A549 (cell line): Measurements from ENCODE around the gene ZIM2. TPM values are rescaled to one million over a fixed set of nuclear protein-coding genes. Genes with fewer than 3 reads are reported as not detected.

Source experiments
- ATAC-seq, 2 experiments: fragments of 200-7000 bp in 1 of 2; fragments of >200 bp in 1 of 2; cut with Nextera tagmentation in 1 of 2; cut with Tn5 transposase in 1 of 2; 3 replicates each; pipeline versions ENCODE4 v1.8.0 to v1.9.1; 2018 to 2020; ENCODE audit warnings: mild to moderate bottlenecking in 1 of 2, moderate library complexity in 1 of 2
- CTCF ChIA-PET: fragments of 300-600 bp; sonication (Branson Sonifier 250); formaldehyde crosslinking; extraction: SDS; loops from one replicate; lab custom pipeline; 2021; ENCODE audit warnings: antibody characterized with exemption, inconsistent platforms; lab: Yijun Ruan, JAX
- POLR2A ChIA-PET: fragments of 350-600 bp; formaldehyde crosslinking; extraction: SDS; loops from one replicate; lab custom pipeline; 2021; ENCODE audit warnings: antibody characterized with exemption, inconsistent platforms; lab: Yijun Ruan, JAX
- DNase-seq, 2 experiments: peaks; one replicate each; pipeline versions ENCODE4 v3.0.0 to v3.0.0-alpha.2; 2011 to 2016; ENCODE audit warnings: low read depth in 1 of 2, low spot score in 1 of 2
- FAIRE-seq: peaks from 2 replicates; lab custom pipeline; 2011; peaks lifted over from hg19 to GRCh38; lab: Jason Lieb, UNC
- H3K27ac ChIP-seq, 2 experiments: fragments of >200 bp; sonication (Bioruptor Twin); formaldehyde crosslinking; 3 replicates each; pipeline ENCODE4 v1.5.1; 2016 to 2017
- H3K4me1 ChIP-seq: fragments of >200 bp; sonication (Bioruptor Twin); formaldehyde crosslinking; 3 replicates; pipeline ENCODE4 v1.6.1; 2016
- H3K4me2 ChIP-seq: fragments of >200 bp; sonication (Bioruptor Twin); formaldehyde crosslinking; 3 replicates; pipeline ENCODE4 v1.6.1; 2016
- H3K4me3 ChIP-seq: fragments of >200 bp; sonication (Bioruptor Twin); formaldehyde crosslinking; 3 replicates; pipeline ENCODE4 v1.5.1; 2016
- H3K9me3 ChIP-seq: fragments of >200 bp; sonication (Bioruptor Twin); formaldehyde crosslinking; 3 replicates; pipeline ENCODE4 v1.6.1; 2016
- BHLHE40 ChIP-seq: IDR thresholded peaks from 2 replicates; pipeline ENCODE4 v1.6.1; 2012; ENCODE audit warnings: low read depth, low read length, inconsistent platforms
- CEBPB ChIP-seq, 2 experiments: fragments of >200 bp in 1 of 2; sonication (Bioruptor Twin) in 1 of 2; formaldehyde crosslinking in 1 of 2; IDR thresholded peaks; 2 replicates each; pipeline ENCODE4 v1.6.1; 2012 to 2016
- EHF ChIP-seq: fragments of 250-450 bp; sonication (Bioruptor Pico); IDR thresholded peaks from 2 replicates; pipeline ENCODE4 v1.5.0; 2020; ENCODE audit warnings: mild to moderate bottlenecking
- ESRRA ChIP-seq: fragments of 150-350 bp; IDR thresholded peaks from 2 replicates; pipeline ENCODE4 v1.6.1; 2014; ENCODE audit warnings: mild to moderate bottlenecking, low read length, borderline replicate concordance
- FOSL2 ChIP-seq, 2 experiments: fragments of 450-650 bp in 1 of 2; fragments of >200 bp in 1 of 2; sonication (Bioruptor Twin) in 1 of 2; formaldehyde crosslinking; IDR thresholded peaks; 2 replicates each; pipeline versions ENCODE4 v1.5.0 to v1.6.1; 2016 to 2020; ENCODE audit warnings: mild to moderate bottlenecking in 1 of 2, moderate library complexity in 1 of 2
- HOXB13 ChIP-seq: fragments of 250-450 bp; sonication (Bioruptor Pico); IDR thresholded peaks from 2 replicates; pipeline ENCODE4 v1.5.0; 2020; ENCODE audit warnings: low read depth, mild to moderate bottlenecking, moderate library complexity
- JUN ChIP-seq, 2 experiments: fragments of >200 bp; sonication (Bioruptor Twin); formaldehyde crosslinking; IDR thresholded peaks; 2 replicates in 1 of 2; 3 replicates in 1 of 2; pipeline ENCODE4 v1.6.1; 2016 to 2017
- JUNB ChIP-seq: fragments of >200 bp; sonication (Bioruptor Twin); formaldehyde crosslinking; IDR thresholded peaks from 2 replicates; pipeline ENCODE4 v1.6.1; 2016
- KDM1A ChIP-seq: fragments of 200-600 bp; sonication (generic); IDR thresholded peaks from 2 replicates; pipeline ENCODE4 v1.6.1; 2016; ENCODE audit warnings: low read depth, mild to moderate bottlenecking
- MAFK ChIP-seq: fragments of 450-650 bp; IDR thresholded peaks from 2 replicates; pipeline ENCODE4 v1.6.1; 2014; ENCODE audit not compliant: partially characterized antibody
- MYC ChIP-seq: IDR thresholded peaks from 2 replicates; pipeline ENCODE4 v1.6.1; 2012; ENCODE audit warnings: mild to moderate bottlenecking, inconsistent platforms, low read length, improper control_type of control experiment, borderline replicate concordance
- NFE2L2 ChIP-seq: fragments of 150-350 bp; conservative IDR thresholded peaks from 2 replicates; pipeline ENCODE4 v1.6.1; 2014; ENCODE audit warnings: low read length
- NPAS2 ChIP-seq: fragments of 250-450 bp; sonication (Bioruptor Pico); IDR thresholded peaks from 2 replicates; pipeline ENCODE4 v1.8.0; 2022; ENCODE audit warnings: mild to moderate bottlenecking, moderate library complexity, borderline replicate concordance
- NR3C1 ChIP-seq: fragments of >200 bp; sonication (Bioruptor Twin); formaldehyde crosslinking; IDR thresholded peaks from 3 replicates; pipeline ENCODE4 v1.6.1; 2017
- POLR2A ChIP-seq: IDR thresholded peaks from 2 replicates; pipeline ENCODE4 v1.6.1; 2012; ENCODE audit warnings: mild to moderate bottlenecking, low read length
- POLR2AphosphoS2 ChIP-seq: conservative IDR thresholded peaks from 2 replicates; pipeline ENCODE4 v1.6.1; 2012; ENCODE audit warnings: low read length, improper control_type of control experiment, inconsistent platforms
- RAD21 ChIP-seq, 2 experiments: fragments of >200 bp in 1 of 2; sonication (Bioruptor Twin) in 1 of 2; formaldehyde crosslinking in 1 of 2; IDR thresholded peaks in 1 of 2; conservative IDR thresholded peaks in 1 of 2; 2 replicates in 1 of 2; 3 replicates in 1 of 2; pipeline ENCODE4 v1.6.1; 2012 to 2018; ENCODE audit warnings: inconsistent platforms in 1 of 2
- RARB ChIP-seq: fragments of 250-450 bp; sonication (Bioruptor Pico); IDR thresholded peaks from 2 replicates; pipeline ENCODE4 v1.8.0; 2021; ENCODE audit warnings: mild to moderate bottlenecking, moderate library complexity
- RFX5 ChIP-seq: fragments of 450-650 bp; IDR thresholded peaks from 2 replicates; pipeline ENCODE4 v1.7.1; 2014; ENCODE audit warnings: antibody characterized with exemption, mild to moderate bottlenecking, moderate library complexity
- SMC3 ChIP-seq: fragments of >200 bp; sonication (Bioruptor Twin); formaldehyde crosslinking; IDR thresholded peaks from 3 replicates; pipeline ENCODE4 v1.6.1; 2018; ENCODE audit warnings: inconsistent platforms
- SREBF2 ChIP-seq: fragments of 450-650 bp; IDR thresholded peaks from 2 replicates; pipeline ENCODE4 v1.6.1; 2014; ENCODE audit warnings: mild to moderate bottlenecking, moderate library complexity
- TFCP2L1 ChIP-seq: fragments of 250-450 bp; sonication (Bioruptor Pico); IDR thresholded peaks from 2 replicates; pipeline ENCODE4 v1.5.0; 2021; ENCODE audit warnings: mild to moderate bottlenecking
- TP53 ChIP-seq: fragments of 250-450 bp; sonication (Bioruptor Pico); IDR thresholded peaks from 2 replicates; pipeline ENCODE4 v1.5.0; 2021; ENCODE audit warnings: mild to moderate bottlenecking, moderate library complexity
- ZC3H11A ChIP-seq: fragments of 450-650 bp; IDR thresholded peaks from 2 replicates; pipeline ENCODE4 v1.6.1; 2014; ENCODE audit warnings: antibody characterized with exemption, mild to moderate bottlenecking
- ZNF302 ChIP-seq: fragments of 250-450 bp; sonication (Bioruptor Pico); IDR thresholded peaks from 2 replicates; pipeline ENCODE4 v1.9.0; 2021; ENCODE audit warnings: inconsistent platforms, mild to moderate bottlenecking, moderate library complexity
- ZSCAN20 ChIP-seq: fragments of 250-450 bp; sonication (Bioruptor Pico); IDR thresholded peaks from 2 replicates; pipeline ENCODE4 v1.8.0; 2022; ENCODE audit warnings: mild to moderate bottlenecking, moderate library complexity
- WGBS: methylation state at CpG from one replicate; pipeline ENCODE4 v1.1.6; 2017; ENCODE audit errors: missing lambda C conversion rate; 5-methylcytosine and 5-hydroxymethylcytosine counted together
- polyA plus RNA-seq, 4 experiments: library from polyadenylated mRNA; depleted of rRNA in 3 of 4; stranded (reverse); fragments of >200 nt; fragmentation: RNase III in 1 of 4; extraction: RNeasy Plus Mini Kit Qiagen cat#74134 plus additional on column Dnase treatment in 1 of 4; gene quantifications; 2 replicates in 3 of 4; 3 replicates in 1 of 4; pipeline ENCODE4 v1.2.3, GENCODE V29; 2011 to 2017
- TF ChIP-seq, protein P1 (sequence below): fragments of 450-650 bp; IDR thresholded peaks from 2 replicates; pipeline ENCODE4 v1.6.1; 2014; ENCODE audit warnings: antibody characterized with exemption
- TF ChIP-seq, protein P2 (sequence below): fragments of 250-450 bp; sonication (Bioruptor Pico); IDR thresholded peaks from 2 replicates; pipeline ENCODE4 v1.5.0; 2020; ENCODE audit warnings: low read depth, mild to moderate bottlenecking, moderate library complexity
- TF ChIP-seq, protein P3 (sequence below): IDR thresholded peaks from 2 replicates; pipeline ENCODE4 v1.6.1; 2012; ENCODE audit warnings: low read depth, borderline replicate concordance
- TF ChIP-seq, protein P4 (sequence below): fragments of 250-450 bp; sonication (Bioruptor Pico); IDR thresholded peaks from 2 replicates; pipeline ENCODE4 v1.5.0; 2021; ENCODE audit warnings: mild to moderate bottlenecking, moderate library complexity, borderline replicate concordance
- TF ChIP-seq, protein P5 (sequence below): fragments of >200 bp; sonication (Bioruptor Twin); formaldehyde crosslinking; IDR thresholded peaks from 2 replicates; pipeline ENCODE4 v1.6.1; 2016

Gene ZIM2
- polyA plus RNA-seq, 2 of the 4 experiments (the other 2 are of a cell fraction) = not detected

DNA sequence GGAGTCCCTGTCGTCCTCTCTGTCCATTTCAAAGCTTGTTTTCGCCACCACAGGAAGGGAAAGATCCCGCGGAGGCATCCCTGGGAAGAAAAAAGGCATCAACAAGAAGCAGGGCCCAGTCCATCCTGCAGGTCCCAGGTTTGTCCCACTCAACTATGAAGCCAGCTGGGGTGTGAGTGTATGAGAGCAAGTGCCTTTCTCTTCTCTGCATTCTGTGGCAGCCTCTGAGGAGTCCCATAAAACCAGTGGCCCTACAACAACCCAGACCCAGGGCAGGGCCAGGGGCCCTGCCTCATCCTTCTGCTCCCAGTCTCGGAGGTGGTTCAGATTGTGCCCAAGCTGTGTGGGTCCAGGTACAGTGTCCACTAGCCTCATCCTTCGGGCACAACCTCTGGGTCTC, 18.9 kb downstream of the ZIM2 start:
- ChIA-PET CTCF (interaction anchor here (0.6 kb wide), 1 partner anchor 369 kb away, joined by 3 read pairs; the partner anchor contains the start of gene ZNF264), POLR2A (no interaction called here)
- Histone ChIP-seq H3K4me2 (no peak overlapping the region), H3K27ac (no peak overlapping the region), H3K4me1 (no peaks in the 10 kb centered on the region), H3K9me3 (peaks cover 77% of the 10 kb centered on the region), H3K4me3 (no peak overlapping the region)
- no peak for DNase-seq
- no peak for ATAC-seq
- FAIRE-seq = no peak
- no peak for TF ChIP-seq RAD21 (conservative IDR thresholded peaks at IDR 0.05 in 1 of 2, IDR thresholded peaks at IDR 0.05 in 1 of 2)
- TF ChIP-seq, all 56 proteins: peak for 0
- WGBS = 6% methylated on average over 6 of the region's 6 CpGs

DNA sequence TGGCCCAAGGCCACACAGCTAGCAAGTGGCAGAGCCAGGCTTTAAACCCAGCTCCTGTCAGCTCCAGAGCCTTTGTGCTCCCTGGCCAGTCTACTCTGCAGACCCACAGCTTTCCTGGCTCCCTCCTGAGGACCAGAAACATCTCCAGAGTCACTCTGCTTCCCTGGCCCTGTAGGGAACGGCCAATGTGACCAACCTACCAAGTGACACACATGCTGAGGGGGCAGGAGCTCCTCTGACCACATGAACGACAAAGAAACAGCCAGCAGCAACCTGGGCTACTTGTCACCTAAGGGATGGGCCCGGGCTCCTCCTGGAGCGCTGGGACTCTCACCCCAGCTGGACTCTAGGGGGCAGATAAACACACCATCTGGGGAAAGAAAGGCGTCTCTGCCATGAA, 19.3 kb downstream of the ZIM2 start:
- 4% methylated on average over 5 of the region's 5 CpGs for WGBS
- Histone ChIP-seq H3K4me3 (no peak overlapping the region), H3K27ac (no peak overlapping the region), H3K4me1 (no peaks in the 10 kb centered on the region), H3K9me3 (peaks cover 78% of the 10 kb centered on the region), H3K4me2 (no peak overlapping the region)
- no peak for DNase-seq
- ChIA-PET CTCF (interaction anchor here (0.6 kb wide), 1 partner anchor 370 kb away, joined by 3 read pairs; the partner anchor contains the start of gene ZNF264), POLR2A (no interaction called here)
- ATAC-seq = no peak
- no peak for FAIRE-seq
- no peak for TF ChIP-seq ZNF302 (CRISPR knock-in tag)
- no peak for TF ChIP-seq ZSCAN20
- TF ChIP-seq, protein P1, sequence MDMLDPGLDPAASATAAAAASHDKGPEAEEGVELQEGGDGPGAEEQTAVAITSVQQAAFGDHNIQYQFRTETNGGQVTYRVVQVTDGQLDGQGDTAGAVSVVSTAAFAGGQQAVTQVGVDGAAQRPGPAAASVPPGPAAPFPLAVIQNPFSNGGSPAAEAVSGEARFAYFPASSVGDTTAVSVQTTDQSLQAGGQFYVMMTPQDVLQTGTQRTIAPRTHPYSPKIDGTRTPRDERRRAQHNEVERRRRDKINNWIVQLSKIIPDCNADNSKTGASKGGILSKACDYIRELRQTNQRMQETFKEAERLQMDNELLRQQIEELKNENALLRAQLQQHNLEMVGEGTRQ = no peak
- no peak for TF ChIP-seq SMC3
- TF ChIP-seq JUNB = no peak
- TF ChIP-seq JUN (IDR thresholded peaks at IDR 0.05) = no peak
- no peak for TF ChIP-seq SREBF2
- TF ChIP-seq ZC3H11A = no peak
- no peak for TF ChIP-seq FOSL2 (IDR thresholded peaks at IDR 0.05)
- no peak for TF ChIP-seq FOSL2 (CRISPR knock-in tag; IDR thresholded peaks at IDR 0.05)
- no peak for TF ChIP-seq ESRRA
- TF ChIP-seq, protein P2, sequence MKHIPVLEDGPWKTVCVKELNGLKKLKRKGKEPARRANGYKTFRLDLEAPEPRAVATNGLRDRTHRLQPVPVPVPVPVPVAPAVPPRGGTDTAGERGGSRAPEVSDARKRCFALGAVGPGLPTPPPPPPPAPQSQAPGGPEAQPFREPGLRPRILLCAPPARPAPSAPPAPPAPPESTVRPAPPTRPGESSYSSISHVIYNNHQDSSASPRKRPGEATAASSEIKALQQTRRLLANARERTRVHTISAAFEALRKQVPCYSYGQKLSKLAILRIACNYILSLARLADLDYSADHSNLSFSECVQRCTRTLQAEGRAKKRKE (CRISPR knock-in tag) = no peak
- no peak for TF ChIP-seq EHF (CRISPR knock-in tag)
- TF ChIP-seq, protein P3, sequence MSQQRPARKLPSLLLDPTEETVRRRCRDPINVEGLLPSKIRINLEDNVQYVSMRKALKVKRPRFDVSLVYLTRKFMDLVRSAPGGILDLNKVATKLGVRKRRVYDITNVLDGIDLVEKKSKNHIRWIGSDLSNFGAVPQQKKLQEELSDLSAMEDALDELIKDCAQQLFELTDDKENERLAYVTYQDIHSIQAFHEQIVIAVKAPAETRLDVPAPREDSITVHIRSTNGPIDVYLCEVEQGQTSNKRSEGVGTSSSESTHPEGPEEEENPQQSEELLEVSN = no peak
- TF ChIP-seq, protein P4, sequence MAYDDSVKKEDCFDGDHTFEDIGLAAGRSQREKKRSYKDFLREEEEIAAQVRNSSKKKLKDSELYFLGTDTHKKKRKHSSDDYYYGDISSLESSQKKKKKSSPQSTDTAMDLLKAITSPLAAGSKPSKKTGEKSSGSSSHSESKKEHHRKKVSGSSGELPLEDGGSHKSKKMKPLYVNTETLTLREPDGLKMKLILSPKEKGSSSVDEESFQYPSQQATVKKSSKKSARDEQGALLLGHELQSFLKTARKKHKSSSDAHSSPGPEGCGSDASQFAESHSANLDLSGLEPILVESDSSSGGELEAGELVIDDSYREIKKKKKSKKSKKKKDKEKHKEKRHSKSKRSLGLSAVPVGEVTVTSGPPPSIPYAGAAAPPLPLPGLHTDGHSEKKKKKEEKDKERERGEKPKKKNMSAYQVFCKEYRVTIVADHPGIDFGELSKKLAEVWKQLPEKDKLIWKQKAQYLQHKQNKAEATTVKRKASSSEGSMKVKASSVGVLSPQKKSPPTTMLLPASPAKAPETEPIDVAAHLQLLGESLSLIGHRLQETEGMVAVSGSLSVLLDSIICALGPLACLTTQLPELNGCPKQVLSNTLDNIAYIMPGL (CRISPR knock-in tag) = no peak
- no peak for TF ChIP-seq CEBPB (IDR thresholded peaks at IDR 0.05)

DNA sequence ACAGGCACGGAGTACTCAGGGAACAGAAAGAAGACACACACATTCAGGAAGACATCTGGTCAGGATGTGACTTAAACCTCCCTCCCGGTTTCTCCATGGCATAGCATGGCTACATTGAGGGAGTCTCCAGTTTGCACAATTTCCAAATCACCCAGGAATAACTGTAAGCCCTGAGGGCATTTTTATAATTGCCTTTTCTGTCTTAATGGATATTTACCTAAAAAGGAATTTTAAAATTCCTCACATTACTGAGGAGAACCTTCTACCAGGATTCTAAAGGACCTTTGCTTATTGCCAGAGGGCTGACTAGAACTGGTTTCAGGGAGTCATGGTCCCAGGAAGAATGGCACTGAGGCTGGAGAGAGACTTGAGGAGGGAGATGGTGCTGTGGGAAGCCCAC, 21.4 kb downstream of the ZIM2 start:
- ChIA-PET POLR2A (no interaction called here), CTCF (no interaction called here)
- DNase-seq = no peak
- Histone ChIP-seq H3K4me2 (no peak overlapping the region), H3K4me1 (no peaks in the 10 kb centered on the region), H3K27ac (no peak overlapping the region), H3K9me3 (peaks cover 70% of the 10 kb centered on the region), H3K4me3 (no peak overlapping the region)
- WGBS = 0% methylated on average over 2 of the region's 2 CpGs
- TF ChIP-seq NPAS2 (no peak), POLR2AphosphoS2 (no peak), MAFK (no peak), RFX5 (no peak), HOXB13 (CRISPR knock-in tag) (no peak), RARB (CRISPR knock-in tag) (no peak), NR3C1 (no peak), KDM1A (no peak), NFE2L2 (no peak), POLR2A (no peak), BHLHE40 (no peak), MYC (no peak), TP53 (CRISPR knock-in tag) (no peak), TFCP2L1 (no peak)
- TF ChIP-seq, protein P5, sequence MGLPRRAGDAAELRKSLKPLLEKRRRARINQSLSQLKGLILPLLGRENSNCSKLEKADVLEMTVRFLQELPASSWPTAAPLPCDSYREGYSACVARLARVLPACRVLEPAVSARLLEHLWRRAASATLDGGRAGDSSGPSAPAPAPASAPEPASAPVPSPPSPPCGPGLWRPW = no peak
- ATAC-seq = no peak
- FAIRE-seq = no peak
